HG03342 (cell line): ENCODE measurements around the gene AWAT1.
"Not testable (repeated sequence)": the region's sequence is repeated elsewhere in the genome, so short reads cannot be mapped to it uniquely, and the experiment has no call there.

Source experiments
- ATAC-seq: cut with Tn5 transposase; IDR thresholded peaks from one replicate; pipeline ENCODE4 v1.9.1; 2021; ENCODE audit warnings: mild to moderate bottlenecking, moderate library complexity; ENCODE audit not compliant: unreplicated experiment

The AWAT1 gene

DNA sequence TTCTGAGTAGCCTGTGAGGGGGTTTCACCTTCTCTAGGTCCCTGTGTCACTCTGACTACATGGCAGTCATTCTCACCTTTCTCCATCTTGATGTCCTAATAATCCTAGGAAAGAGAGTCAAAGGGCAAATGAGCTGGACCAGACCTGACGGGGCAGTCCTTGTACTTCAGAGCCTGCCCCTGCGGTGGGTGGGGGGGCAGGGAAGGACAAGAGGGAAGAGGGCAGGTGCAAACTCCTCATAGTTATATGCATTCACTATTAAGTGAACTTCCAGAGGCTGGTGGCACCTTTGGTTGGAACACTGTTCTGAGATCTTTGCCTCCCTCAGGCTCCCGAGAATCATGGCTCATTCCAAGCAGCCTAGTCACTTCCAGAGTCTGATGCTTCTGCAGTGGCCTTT lies at the start of gene AWAT1:
Gene AWAT1, plus strand, starts transcription at position 301 of the 400 bp plus-strand sequence. Its CDS starts 41 bp downstream, at position 342.
- no peak for ATAC-seq

DNA sequence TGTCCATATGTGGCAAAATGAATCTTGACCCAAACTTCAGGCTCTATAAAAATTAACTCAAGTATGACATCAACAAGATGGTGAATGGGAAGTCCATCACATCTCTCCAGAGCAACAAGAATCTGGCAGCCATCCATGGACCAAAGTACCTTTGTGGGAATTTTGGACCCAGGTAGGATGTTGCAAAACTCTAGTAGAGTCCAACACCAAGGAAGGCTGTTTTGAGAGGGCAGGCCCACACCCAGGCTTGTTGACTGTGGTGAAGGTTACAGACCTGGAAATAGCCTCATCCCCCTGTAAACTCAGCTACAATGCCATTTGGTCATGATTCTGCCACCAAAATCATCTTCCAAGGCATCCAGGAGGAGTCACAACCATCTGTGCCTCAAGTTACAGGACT lies 44.2 kb upstream of the AWAT1 start:
- no peak for ATAC-seq

DNA sequence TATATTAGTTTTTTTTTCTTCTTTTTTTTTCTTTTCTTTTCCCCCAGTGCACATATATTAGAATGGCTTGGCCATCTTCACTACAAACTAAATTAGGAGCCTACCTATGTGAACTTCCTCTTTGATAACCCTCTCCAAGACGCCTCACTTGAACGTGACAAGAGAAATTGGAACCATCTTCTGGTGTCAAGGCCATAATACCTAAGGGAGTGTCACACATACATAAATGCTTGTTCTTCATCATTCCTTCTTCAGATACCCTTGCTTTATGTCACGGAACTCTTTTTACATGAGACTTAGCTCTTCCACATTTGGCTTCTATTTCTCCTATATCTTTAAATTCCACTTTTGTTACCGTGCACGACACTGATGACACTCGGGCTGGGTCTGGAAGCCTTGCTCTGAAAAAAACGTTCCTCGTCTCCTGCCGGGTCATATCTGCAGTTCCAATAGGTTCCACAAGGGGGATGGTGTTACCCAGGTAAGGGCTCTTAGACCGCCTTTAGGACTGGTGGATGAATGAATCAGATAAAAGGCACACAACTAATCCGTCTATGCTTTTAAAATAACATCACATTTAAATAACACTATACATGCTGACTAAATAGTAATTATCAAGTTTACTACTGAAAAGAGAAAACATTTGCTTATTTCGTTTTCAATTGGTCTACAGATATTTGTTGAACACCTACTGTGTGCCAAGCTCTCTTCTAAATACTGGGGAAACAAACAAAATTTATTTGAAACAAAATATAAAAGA lies 37.3 kb upstream of the AWAT1 start:
- ATAC-seq, result peak; percentile 77

DNA sequence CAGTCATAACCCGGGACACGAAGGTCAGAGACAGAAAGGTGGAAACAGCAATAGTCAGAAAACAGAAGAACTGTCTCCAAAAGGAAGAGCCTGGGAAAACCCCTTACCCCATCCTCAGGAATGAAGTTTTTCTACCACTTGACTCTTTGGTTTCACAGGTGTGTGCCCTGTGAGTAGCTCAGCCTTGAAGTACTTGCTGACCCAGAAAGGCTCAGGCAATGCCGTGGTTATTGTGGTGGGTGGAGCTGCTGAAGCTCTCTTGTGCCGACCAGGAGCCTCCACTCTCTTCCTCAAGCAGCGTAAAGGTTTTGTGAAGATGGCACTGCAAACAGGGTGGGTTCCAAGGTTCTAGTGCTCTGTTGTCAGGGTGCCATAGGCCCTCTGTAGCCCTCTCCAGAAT lies 32.7 kb upstream of the AWAT1 start:
- ATAC-seq, result no peak

DNA sequence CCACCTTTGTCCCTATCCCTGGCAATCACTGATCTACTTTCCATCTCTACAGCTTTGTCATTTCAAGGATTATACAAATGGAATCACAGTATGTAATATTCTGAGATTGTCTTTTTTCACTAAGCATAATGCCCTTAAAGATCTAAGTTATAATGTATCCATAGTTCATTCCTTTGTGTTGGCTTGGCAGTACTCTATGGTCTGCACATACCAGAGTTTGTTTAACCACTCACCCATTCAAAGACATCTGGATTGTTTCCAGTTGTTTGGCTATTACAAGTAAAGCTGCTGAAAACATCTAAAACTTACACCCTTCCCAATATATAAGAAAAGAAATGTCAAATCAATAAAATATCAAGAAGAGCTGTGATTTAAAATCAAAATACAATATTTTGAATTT lies 26.0 kb upstream of the AWAT1 start:
- no peak for ATAC-seq

DNA sequence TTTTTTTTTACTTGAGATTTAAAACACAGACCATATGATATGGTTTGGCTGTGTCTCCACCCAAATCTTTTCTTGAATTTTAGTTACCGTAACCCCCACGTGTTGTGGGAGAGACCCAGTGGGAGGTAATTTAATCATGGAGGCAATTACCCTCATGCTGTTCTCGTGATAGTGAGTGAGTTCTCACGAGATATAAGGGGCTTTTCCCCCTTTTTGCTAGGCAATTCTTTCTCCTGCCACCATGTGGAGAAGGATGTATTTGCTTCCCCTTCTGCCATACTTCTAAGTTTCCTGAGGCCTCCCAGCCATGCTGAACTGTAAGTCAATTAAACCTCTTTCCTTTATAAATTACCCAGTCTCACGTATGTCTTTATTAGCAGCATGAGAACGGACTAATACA lies 24.9 kb upstream of the AWAT1 start:
- not testable (repeated sequence) for ATAC-seq

DNA sequence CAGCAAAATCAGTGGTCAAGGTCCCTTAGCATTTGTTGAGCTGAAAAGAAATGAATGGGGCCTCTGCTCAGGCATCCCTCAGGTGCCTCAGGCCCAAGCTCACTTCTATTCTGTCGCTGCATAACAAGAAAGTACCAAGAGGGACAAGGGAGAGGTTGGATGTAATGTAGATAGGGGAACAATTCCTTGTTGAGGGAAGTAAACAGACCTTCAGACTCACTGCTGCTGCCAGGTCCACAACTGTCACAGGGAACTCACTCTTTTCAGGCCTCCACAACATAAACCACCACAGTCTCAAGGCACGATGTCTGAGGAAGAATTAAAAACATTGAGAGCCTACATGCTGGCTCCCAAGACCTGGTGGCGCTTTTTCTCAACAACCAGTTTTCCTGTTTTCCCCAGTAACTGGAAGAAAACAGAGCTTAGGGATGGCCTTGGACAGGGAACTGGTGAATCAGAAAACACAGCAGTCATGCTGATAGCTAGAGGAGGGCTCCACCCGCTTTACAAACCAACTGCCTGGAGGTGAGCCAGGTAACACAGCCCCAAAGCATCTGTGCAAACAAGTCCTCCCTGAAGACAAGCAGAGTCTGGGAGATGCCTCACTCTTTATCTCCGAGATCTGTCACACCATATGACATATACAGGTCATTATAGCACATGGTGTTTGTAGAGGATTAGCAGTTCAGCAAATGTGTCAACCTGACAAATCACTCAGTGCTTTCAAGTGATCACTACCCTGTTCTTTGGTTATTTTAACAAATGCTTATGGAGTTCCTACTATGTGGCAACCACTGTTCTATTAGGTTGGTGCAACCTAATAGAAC lies 14.3 kb upstream of the AWAT1 start:
- no peak for ATAC-seq

DNA sequence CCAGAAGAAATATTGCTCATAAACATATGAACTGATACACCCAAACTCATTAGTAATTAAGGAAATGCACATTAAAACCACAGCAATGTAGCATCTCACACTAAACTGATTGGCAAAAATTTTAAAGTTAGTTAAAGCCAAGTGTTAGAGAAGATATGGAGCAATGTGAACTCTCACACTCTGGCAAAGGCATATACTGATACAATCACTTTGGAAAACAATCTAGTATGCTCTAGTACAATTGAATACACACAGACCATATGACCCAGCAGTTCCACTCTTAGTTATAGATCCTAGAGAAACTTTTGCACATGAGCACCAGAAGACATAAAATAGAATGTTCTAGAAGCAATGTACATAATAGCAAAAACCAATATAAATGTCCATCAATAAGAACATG lies 8.4 kb upstream of the AWAT1 start:
- ATAC-seq, result no peak

DNA sequence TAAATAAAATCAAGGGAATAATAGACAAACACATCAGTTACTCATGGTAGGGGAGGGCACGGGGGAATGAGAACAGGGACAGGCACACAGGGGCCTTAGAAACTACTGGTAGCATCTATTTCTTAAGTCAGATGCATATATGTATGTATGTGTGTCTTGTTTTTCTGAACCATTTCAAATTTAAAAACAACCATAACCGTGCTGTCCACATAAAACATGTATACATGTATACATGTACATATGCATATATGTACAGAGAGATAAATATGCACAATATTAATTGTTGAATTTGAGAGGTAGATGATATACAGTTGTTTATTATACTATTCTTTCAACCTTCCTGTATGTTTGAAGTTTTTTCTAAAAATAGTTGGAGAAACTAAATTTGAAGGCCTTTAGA lies 7.8 kb upstream of the AWAT1 start:
- no peak for ATAC-seq

DNA sequence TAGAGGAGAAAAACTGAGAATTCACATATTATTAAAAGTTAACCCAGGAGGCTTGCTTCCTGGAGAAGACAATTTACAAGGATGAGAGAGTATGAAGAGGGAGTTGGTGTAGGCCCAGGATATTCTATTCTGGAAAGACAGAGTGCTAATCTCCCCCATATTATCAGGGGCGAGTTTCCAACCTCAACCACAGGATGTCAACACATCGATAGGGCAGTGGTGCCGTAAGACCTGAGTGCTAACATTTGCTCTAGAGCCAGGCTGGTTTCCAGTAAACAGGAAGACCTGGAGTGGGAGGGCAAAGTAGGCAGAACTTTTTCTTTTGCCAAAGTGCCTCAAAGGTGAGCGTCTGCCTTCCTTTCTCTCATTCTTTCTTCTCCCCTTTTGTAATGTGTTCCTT lies 2.8 kb upstream of the AWAT1 start:
- no peak for ATAC-seq

DNA sequence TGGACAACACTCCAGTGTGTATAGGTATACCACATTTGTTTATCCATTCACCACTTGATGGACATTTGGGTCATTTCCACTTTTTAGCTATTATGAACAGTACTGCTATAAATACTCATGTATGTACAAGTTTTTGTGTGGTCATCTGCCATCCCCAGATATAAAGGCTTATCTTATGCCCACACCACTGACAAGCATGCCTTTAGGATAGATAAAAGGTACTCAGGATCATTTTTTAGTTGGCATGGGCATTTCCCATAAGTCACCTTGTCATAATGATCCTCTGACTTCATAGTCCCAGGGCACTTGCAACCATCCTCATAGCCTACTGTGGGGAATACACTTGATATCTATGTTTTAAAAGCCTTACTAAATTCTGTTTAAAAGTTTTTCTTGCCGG lies 6.3 kb downstream of the AWAT1 start:
- ATAC-seq, result no peak

DNA sequence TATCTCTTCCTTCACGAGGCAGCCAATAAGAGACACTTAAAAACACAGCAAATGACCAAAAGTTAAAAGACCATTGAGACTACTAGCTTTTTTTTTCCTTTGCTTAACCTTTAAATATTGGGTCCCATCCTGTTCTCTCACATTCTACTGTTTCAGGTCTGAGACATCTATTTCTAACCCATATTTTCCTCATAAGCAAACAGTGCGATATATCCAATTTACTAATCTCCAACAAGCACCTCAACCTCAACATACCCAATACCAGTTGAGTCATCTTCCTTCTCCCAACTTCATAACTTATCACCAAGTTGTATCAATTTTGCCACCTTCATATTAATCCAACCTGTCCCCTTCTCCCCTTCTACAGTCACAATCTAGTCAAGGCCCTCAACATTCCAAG lies 7.0 kb downstream of the AWAT1 start:
- ATAC-seq, result no peak

DNA sequence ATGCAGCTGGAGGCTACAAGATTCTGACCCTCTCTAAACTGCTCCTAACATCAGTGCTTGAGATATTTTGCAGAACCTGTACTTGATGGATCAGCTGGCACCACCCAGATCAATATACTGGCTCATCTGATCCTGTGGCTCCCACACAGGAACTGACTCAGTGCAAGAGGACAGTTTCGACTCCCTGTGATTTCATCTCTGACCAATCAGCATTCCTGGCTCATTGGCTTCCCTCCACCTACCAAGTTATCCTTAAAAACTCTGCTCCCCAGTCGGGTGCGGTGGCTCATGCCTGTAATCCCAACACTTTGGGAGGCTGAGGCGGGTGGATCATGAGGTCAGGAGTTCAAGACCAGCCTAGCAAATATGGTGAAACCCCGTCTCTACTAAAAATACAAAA lies 9.1 kb downstream of the AWAT1 start:
- ATAC-seq, result not testable (repeated sequence)

DNA sequence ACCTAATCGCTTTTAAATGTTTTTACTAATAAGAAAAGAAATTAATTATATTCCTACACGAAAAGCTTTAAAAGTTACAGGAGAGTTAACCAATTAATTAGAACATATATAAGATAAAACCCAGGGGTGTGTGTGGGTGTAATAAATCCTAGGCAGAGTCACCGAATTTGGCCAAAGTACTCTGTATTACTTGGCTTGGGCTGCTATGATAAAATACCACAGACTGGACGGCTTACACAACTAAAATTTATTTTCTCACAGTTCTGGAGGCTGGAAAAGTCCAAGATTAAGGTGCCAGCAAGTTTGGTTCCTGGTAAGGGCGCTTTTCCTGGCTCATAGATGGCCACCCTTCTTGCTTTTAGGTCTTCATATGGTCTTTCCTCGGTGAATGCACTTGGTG lies 10.4 kb downstream of the AWAT1 start:
- ATAC-seq, result no peak

DNA sequence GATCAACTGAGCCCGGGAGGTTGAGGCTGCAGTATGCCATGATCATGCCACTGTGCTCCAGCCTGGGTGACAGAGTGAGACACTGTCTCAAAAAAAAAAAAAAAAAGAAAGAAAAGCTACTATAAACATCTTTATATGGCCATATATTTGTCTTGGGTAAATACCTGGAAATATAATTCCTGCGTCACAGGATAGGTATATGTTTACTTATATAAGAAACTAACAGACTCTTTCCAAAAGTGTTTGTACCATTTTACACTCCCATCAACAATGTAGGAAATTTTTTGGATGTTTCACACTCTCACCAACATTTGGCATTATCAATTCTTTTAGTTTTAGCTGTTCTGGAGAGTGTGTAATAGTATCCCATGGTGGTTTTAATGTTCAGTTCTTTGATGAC lies 12.8 kb downstream of the AWAT1 start:
- no peak for ATAC-seq

DNA sequence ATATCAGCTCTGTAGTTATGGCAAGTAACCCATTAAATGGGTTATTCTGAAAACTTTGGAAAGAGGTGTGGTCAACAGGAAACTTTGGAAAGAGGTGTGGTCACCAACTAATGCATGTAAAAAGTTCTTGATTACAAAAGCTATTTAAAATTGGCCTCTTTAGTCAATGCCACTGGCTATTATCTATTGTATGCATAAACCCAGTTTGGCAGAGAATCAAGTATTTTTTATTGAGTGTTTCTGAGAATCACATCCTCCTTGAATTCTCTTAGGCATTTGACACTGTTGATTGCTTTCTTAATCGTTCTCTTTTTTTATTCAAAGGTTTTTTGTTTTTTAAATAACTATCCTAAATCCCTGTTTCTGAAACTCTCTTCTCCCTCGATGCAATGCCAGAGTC lies 18.0 kb downstream of the AWAT1 start:
- no peak for ATAC-seq

DNA sequence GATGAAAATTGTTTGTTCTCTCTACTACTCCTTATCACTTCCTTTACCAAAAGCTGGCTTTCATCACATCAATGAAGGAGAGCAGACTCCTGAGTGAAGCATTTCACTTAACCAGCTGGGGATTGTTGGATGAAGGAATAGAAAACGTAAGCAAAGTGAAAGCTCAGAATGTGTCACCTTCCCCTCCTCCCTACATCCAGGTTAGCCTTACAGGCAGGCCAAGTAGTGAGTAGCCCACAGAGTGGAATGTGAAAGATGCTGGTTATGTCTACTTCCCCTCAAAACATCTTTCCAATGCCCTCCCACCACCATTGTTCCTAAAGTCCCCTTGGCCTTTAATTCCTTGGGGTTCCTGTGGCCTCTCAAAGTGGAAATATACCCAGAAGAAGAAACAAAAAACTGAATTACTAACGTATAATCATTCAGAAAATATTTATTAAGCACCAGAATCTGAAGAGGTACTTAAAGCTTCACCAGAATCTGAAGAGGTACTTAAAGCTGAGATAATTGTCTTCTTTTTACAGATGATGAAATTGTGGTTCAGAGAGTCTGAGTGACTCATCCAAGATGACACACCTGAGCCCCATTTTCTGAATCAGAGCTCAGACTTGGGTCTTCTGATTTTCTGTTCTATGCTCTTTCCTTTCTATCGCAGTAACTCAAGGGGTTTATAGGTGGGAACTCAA lies 19.1 kb downstream of the AWAT1 start:
- ATAC-seq, result no peak

DNA sequence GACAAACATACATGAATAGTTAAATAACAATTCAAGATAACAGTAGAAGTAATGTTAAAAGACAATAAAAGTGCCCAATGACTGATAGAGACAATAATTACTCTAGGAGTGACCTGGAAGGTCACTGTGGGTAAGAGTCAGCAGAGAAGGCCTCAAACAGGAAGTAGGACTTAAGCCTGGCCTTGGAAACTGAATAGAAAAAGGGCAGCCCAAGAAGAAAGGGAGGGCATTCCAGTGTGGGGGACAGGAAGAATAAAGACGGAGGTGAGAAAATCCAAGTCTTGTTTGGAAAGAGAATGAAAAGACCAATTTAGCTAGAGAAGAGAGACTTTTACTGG lies 19.6 kb downstream of the AWAT1 start:
- ATAC-seq, result no peak

DNA sequence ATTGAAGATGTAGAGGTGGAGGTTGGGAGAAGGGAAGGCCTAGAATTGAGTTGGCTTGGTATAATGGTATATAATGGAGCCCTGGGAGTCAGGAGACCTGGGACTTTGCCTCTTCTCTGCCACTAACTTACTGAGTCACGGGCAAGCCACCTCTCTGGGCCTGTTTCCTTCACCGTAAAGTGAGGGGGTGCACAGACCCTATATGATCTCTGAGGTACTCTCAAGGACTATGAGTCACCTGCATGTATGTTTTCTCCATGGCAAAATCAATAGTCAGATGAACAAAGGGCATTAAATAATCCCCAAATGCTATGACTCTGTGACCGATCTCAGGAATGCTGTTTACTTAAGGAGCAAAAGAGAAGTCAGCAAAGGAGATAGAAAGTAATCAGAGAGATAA lies 20.5 kb downstream of the AWAT1 start:
- ATAC-seq, result no peak

DNA sequence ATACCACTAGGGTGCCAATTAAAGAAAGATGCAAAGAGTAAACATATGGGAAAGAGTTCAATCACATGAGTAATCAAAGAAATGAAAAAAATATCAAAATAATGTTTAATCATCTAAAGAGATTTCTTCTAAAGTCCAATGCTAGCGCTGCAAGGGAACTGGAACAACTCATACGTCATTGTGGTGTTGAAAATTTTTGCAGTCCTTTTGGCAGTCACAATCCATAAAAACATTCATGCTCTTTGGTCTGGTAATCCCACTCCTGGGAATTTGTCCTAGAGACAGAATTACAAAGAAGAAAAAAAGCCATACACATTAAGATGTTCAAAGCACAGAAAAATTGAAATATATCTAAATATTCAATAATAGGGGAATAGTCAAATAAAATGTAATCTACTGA lies 21.0 kb downstream of the AWAT1 start:
- ATAC-seq, result no peak

DNA sequence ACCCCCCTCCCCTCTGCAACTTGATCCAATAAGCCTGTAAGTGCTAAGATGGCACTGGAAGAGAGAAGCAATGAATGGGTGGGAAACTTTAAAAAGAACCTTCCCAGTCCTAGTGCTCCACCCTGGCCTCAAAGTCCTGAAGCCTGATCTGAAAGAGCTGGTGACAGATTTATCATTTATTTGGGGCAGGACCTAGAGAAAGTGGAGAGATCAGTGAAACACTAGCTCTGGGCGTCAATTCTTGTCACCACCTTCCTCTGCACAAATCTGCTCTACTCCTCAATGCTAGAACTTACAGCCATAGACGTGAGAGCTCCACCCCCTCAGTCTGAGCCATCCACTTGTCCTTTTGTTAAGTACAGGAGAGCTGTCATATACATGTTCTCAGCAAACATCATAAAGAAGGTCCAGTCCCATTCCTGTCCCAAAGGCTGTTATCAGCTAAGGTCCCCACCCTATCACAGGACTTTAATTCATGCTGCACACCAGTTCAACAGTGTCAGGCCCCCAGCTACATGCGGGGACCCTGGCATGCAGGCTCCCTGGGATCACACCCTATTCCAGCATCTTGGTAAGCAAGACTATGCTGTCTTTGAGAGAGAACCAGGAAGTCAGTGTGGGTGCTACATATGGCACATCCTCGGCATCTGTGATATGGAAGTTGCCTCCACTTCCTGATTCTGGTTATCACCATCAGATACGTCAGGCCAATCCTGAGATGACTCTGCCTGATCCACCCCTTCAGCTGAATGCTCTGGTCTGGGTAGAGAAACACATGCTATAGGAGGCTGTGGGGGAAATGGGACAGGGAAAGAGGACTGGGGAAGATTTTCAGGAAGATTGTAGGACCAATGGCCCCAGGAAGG lies 23.2 kb downstream of the AWAT1 start:
- ATAC-seq, result no peak
